ENCODE data around the gene TLCD3B. TPM values are rescaled to one million over a fixed set of nuclear protein-coding genes. Genes with fewer than 3 reads are reported as not detected.

The TLCD3B gene
- total and polyA plus RNA-seq, 9 of the 15 experiments (the other 6 are each of a cell fraction or from before 2014, with no cell fraction given), result 0.10 to 0.52 (median 0.23) TPM; not detected in 4

DNA sequence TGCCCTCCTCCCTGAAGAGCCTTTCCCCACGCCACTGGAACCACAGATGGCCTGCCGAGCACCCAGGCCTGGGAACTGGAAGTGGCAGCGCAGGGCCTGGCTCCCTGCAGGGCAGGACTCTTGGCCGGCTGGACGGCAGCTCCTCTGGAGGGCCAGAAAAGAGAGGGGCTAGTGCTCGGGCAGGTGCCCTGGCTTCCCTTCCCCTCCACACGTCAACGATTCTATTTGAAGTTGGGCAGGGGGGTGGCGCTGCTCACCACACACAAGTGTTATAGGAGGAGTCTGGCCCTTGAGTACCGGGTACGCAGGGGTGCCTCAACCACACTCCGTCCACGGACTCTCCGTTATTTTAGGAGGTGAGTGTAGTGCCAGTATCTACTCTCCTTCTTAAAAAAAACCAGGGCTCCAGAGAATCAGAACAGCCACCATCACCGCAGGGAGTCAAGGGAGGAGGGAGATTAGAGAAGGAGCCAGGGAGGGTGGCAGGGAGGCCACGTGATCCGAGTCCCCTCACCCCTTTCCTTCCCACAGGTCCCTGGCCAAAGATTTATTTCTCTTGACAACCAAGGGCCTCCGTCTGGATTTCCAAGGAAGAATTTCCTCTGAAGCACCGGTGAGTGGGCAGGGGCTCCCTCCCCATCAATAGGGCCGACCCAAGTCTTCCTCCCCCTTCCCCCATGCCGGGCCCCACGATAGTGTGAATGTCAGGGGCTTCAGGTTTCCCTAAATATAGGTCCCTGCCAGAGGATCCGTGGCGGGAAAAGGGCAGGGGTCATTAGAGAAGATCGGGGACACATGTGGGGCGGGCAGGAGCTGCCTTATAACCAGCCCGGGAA, 33.0 kb upstream of the TLCD3B start (continued):
- TF ChIP-seq MYNN (IDR thresholded peaks at IDR 0.05), result peak; percentile 54; the same call in 1 of the 2 replicates
- no peak for TF ChIP-seq MYNN (CRISPR knock-in tag; IDR thresholded peaks at IDR 0.05)
- TF ChIP-seq, protein P1, sequence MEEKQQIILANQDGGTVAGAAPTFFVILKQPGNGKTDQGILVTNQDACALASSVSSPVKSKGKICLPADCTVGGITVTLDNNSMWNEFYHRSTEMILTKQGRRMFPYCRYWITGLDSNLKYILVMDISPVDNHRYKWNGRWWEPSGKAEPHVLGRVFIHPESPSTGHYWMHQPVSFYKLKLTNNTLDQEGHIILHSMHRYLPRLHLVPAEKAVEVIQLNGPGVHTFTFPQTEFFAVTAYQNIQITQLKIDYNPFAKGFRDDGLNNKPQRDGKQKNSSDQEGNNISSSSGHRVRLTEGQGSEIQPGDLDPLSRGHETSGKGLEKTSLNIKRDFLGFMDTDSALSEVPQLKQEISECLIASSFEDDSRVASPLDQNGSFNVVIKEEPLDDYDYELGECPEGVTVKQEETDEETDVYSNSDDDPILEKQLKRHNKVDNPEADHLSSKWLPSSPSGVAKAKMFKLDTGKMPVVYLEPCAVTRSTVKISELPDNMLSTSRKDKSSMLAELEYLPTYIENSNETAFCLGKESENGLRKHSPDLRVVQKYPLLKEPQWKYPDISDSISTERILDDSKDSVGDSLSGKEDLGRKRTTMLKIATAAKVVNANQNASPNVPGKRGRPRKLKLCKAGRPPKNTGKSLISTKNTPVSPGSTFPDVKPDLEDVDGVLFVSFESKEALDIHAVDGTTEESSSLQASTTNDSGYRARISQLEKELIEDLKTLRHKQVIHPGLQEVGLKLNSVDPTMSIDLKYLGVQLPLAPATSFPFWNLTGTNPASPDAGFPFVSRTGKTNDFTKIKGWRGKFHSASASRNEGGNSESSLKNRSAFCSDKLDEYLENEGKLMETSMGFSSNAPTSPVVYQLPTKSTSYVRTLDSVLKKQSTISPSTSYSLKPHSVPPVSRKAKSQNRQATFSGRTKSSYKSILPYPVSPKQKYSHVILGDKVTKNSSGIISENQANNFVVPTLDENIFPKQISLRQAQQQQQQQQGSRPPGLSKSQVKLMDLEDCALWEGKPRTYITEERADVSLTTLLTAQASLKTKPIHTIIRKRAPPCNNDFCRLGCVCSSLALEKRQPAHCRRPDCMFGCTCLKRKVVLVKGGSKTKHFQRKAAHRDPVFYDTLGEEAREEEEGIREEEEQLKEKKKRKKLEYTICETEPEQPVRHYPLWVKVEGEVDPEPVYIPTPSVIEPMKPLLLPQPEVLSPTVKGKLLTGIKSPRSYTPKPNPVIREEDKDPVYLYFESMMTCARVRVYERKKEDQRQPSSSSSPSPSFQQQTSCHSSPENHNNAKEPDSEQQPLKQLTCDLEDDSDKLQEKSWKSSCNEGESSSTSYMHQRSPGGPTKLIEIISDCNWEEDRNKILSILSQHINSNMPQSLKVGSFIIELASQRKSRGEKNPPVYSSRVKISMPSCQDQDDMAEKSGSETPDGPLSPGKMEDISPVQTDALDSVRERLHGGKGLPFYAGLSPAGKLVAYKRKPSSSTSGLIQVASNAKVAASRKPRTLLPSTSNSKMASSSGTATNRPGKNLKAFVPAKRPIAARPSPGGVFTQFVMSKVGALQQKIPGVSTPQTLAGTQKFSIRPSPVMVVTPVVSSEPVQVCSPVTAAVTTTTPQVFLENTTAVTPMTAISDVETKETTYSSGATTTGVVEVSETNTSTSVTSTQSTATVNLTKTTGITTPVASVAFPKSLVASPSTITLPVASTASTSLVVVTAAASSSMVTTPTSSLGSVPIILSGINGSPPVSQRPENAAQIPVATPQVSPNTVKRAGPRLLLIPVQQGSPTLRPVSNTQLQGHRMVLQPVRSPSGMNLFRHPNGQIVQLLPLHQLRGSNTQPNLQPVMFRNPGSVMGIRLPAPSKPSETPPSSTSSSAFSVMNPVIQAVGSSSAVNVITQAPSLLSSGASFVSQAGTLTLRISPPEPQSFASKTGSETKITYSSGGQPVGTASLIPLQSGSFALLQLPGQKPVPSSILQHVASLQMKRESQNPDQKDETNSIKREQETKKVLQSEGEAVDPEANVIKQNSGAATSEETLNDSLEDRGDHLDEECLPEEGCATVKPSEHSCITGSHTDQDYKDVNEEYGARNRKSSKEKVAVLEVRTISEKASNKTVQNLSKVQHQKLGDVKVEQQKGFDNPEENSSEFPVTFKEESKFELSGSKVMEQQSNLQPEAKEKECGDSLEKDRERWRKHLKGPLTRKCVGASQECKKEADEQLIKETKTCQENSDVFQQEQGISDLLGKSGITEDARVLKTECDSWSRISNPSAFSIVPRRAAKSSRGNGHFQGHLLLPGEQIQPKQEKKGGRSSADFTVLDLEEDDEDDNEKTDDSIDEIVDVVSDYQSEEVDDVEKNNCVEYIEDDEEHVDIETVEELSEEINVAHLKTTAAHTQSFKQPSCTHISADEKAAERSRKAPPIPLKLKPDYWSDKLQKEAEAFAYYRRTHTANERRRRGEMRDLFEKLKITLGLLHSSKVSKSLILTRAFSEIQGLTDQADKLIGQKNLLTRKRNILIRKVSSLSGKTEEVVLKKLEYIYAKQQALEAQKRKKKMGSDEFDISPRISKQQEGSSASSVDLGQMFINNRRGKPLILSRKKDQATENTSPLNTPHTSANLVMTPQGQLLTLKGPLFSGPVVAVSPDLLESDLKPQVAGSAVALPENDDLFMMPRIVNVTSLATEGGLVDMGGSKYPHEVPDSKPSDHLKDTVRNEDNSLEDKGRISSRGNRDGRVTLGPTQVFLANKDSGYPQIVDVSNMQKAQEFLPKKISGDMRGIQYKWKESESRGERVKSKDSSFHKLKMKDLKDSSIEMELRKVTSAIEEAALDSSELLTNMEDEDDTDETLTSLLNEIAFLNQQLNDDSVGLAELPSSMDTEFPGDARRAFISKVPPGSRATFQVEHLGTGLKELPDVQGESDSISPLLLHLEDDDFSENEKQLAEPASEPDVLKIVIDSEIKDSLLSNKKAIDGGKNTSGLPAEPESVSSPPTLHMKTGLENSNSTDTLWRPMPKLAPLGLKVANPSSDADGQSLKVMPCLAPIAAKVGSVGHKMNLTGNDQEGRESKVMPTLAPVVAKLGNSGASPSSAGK (IDR thresholded peaks at IDR 0.05), result peak; percentile 42; the same call in 1 of the 2 replicates
- TF ChIP-seq, protein P2, sequence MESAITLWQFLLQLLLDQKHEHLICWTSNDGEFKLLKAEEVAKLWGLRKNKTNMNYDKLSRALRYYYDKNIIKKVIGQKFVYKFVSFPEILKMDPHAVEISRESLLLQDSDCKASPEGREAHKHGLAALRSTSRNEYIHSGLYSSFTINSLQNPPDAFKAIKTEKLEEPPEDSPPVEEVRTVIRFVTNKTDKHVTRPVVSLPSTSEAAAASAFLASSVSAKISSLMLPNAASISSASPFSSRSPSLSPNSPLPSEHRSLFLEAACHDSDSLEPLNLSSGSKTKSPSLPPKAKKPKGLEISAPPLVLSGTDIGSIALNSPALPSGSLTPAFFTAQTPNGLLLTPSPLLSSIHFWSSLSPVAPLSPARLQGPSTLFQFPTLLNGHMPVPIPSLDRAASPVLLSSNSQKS (CRISPR knock-in tag; IDR thresholded peaks at IDR 0.05), result no peak
- TF ChIP-seq MBD2 (IDR thresholded peaks at IDR 0.05; ENCODE audit: borderline replicate concordance, low read depth), result no peak; the same call in 1 of the 2 replicates
- TF ChIP-seq, protein P3, sequence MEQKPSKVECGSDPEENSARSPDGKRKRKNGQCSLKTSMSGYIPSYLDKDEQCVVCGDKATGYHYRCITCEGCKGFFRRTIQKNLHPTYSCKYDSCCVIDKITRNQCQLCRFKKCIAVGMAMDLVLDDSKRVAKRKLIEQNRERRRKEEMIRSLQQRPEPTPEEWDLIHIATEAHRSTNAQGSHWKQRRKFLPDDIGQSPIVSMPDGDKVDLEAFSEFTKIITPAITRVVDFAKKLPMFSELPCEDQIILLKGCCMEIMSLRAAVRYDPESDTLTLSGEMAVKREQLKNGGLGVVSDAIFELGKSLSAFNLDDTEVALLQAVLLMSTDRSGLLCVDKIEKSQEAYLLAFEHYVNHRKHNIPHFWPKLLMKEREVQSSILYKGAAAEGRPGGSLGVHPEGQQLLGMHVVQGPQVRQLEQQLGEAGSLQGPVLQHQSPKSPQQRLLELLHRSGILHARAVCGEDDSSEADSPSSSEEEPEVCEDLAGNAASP (IDR thresholded peaks at IDR 0.05), result no peak
- TF ChIP-seq, protein P4, sequence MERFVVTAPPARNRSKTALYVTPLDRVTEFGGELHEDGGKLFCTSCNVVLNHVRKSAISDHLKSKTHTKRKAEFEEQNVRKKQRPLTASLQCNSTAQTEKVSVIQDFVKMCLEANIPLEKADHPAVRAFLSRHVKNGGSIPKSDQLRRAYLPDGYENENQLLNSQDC (CRISPR knock-in tag; IDR thresholded peaks at IDR 0.05), result no peak
- TF ChIP-seq PHF21A (IDR thresholded peaks at IDR 0.05; ENCODE audit: borderline replicate concordance, low read depth), result no peak
- peak; percentile 66; the same call in 1 of the 2 replicates for TF ChIP-seq NFRKB (IDR thresholded peaks at IDR 0.05; ENCODE audit: low read depth)
- TF ChIP-seq HDAC2 (IDR thresholded peaks at IDR 0.05), result peak; percentile 38; the same call in 1 of the 2 replicates
- peak; percentile 44 for TF ChIP-seq CBFA2T2 (conservative IDR thresholded peaks at IDR 0.05)
- TF ChIP-seq HNRNPLL (IDR thresholded peaks at IDR 0.05; ENCODE audit: low read depth, low read length, poor library complexity, severe bottlenecking), result peak; percentile 32
- TF ChIP-seq ZNF263 (CRISPR knock-in tag; IDR thresholded peaks at IDR 0.05; ENCODE audit: borderline replicate concordance), result peak; percentile 98
- peak; percentile 47 for TF ChIP-seq SUPT5H (IDR thresholded peaks at IDR 0.05)

Measured in K562 (cell line).